ENCODE measurements around the gene PPP2R1B.
"Not testable (repeated sequence)": the region's sequence is repeated elsewhere in the genome, so short reads cannot be mapped to it uniquely, and the experiment has no call there.

Gene PPP2R1B

GRCh38 chr11:111724615-111725129, 41.5 kb downstream of the PPP2R1B start:
- no peak for DNase-seq (ENCODE audit: low read depth)

DNA sequence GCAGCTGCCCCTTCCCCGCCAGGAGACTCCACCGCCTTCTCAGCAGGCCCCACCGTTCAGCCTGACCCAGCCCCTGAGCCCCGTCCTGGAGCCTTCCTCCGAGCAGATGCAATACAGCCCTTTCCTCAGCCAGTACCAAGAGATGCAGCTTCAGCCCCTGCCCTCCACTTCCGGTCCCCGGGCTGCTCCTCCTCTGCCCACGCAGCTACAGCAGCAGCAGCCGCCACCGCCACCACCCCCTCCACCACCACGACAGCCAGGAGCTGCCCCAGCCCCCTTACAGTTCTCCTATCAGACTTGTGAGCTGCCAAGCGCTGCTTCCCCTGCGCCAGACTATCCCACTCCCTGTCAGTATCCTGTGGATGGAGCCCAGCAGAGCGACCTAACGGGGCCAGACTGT, 42.6 kb downstream of the PPP2R1B start:
- no peak for DNase-seq (ENCODE audit: low read depth)

DNA sequence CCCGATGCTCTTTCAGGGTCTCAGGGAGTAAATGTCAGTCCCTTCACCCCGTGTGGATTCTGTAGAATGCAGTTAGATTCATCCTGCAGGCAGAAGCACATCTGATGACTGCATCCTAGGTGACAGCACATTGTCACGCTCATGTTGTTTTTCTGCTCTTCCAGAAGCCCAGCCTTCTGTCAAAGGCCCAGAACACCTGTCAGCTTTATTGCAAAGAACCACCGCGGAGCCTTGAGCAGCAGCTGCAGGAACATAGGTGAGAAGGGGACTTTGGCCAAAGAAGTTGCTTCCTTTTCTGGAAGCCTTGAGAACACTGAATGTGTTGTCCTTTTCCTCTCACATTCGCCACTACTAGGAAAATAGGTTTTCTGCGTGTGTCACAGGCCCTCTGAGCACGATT, 43.7 kb downstream of the PPP2R1B start:
- DNase-seq (ENCODE audit: low read depth) = no peak

GRCh38 chr11:111720801-111721494, 45.2 kb downstream of the PPP2R1B start:
- DNase-seq (ENCODE audit: low read depth) = no peak

GRCh38 chr11:111719379-111719778, 46.8 kb downstream of the PPP2R1B start:
- no peak for DNase-seq (ENCODE audit: low read depth)

DNA sequence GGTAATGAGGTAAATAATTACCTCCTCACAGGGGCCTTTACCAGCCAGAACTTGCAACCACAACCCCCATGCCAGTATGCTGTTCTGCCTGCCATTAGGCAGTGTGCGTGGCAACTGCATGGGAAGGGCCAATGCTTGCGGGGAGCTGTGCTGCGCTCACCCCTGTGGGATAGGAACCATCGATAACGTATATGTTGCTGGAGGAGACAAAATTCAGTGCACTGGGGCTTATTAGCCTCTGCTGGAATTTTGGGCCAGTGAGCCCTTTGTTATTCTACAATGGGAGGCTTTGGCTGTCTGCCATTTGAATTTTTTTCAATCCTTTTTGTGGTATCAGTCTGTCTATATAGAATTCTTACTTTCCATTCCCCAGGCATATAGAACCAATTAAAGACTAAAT, 47.3 kb downstream of the PPP2R1B start:
- DNase-seq (ENCODE audit: low read depth) = no peak

GRCh38 chr11:111718436-111718835, 47.8 kb downstream of the PPP2R1B start:
- no peak for DNase-seq (ENCODE audit: low read depth)

DNA sequence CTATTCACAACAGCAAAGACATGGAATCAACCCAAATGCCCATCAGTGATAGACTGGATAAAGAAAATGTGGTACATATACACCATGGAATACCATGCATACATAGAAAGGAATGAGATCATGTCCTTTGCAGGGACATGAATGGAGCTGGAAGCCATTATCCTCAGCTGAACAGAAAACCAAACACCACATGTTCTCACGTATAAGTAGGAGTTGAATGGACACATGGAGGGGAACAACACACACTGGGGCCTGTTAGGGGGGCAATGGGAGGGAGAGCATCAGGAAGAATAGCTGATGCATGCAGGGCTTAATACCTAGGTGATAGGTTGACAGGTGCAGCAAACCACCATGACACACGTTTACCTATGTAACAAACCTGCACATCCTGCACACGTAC, 48.5 kb downstream of the PPP2R1B start:
- not testable (repeated sequence) for DNase-seq (ENCODE audit: low read depth)

DNA sequence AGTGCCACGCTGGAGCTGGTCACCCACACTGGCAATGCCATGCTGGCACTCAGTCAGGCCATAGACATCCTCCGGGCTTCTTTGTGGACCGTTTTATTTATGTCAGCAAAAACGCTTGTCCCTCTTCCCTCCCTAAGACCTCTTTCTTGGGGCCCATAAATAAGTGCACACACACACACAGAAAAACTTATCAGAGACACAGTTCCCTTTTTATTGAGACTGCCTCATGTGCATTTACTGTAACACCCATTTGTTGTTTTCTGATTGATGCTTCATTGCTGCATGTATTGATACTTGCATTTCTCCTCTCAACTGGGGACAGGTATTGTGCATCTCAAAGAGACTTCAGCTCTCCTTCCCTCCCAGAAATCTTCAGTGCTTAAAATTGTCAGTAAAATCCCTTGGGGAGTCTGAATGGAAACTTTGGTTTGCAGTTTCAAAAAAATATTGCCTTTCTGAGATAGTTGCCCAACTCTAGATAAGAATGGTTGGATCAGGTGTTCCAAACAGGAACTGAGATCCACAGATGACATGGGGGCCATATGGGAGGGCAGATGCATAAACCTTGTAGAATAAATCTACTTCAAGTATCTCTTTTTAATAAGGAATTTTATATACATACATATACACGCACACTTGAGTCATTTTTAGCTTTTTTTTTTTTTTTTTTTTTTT, 50.9 kb downstream of the PPP2R1B start:
- no peak for DNase-seq (ENCODE audit: low read depth)

GRCh38 chr11:111714522-111714921, 51.7 kb downstream of the PPP2R1B start:
- no peak for DNase-seq (ENCODE audit: low read depth)

GRCh38 chr11:111707691-111708067, 58.5 kb downstream of the PPP2R1B start:
- DNase-seq (ENCODE audit: low read depth) = no peak

DNA sequence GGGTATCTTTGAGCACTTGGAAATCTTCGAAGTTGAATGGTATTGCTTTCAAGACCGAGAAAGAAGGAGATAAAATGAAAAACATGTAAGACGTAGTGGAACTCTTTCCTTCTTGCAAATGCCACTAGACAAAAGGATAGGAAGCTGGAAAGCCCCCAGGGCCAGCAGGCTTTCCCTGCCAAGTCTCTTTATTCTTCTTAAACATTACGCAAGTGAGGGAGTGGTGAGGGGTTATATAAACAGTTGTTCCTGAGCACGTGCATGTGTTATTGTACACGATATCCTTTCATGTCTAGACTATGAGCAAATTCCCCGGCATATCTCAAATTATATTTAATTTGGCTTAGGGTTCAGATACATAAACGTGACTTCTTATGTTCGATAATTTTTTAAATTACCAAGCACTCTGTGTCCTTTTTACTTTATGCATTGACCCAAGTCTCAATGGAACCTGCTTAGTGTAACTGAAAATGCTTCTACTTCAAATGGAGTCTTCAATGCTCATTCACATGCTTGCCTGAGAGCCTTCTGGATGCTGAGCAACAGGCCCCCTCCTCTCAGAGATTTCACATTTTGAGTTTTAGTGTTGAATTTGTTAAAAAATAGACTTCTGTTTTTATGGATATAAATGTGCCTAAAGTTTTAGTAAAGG, 59.0 kb downstream of the PPP2R1B start:
- DNase-seq (ENCODE audit: low read depth) = no peak

- DNase-seq (ENCODE audit: low read depth) = no peak
Observed at GRCh38 chr11:111703576-111703975, 62.6 kb downstream of the PPP2R1B start.

DNA sequence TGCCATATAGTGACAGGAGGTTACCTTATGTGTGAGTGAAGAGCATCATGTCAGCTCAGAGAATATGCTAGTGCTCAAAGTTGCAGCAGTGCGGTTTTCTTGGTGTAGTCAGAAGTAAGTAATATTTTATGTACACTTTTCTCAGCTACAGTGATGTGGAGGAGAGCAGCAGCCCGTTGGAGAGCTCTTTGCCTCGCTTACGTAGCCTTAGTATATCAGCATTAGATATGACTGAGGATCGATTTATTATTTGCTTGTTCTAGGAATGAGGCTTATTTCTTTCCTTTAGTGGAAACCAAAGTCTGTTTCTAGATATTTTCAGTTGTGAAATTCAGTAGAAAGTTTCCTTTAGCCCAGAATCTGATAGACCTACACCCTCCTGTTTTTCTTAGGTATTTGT, 63.6 kb downstream of the PPP2R1B start:
- DNase-seq (ENCODE audit: low read depth) = no peak

GRCh38 chr11:111700162-111700561, 66.0 kb downstream of the PPP2R1B start:
- no peak for DNase-seq (ENCODE audit: low read depth)

GRCh38 chr11:111699579-111700156, 66.5 kb downstream of the PPP2R1B start:
- no peak for DNase-seq (ENCODE audit: low read depth)

- DNase-seq (ENCODE audit: low read depth) = no peak
Observed at GRCh38 chr11:111698852-111699559, 67.2 kb downstream of the PPP2R1B start.

DNA sequence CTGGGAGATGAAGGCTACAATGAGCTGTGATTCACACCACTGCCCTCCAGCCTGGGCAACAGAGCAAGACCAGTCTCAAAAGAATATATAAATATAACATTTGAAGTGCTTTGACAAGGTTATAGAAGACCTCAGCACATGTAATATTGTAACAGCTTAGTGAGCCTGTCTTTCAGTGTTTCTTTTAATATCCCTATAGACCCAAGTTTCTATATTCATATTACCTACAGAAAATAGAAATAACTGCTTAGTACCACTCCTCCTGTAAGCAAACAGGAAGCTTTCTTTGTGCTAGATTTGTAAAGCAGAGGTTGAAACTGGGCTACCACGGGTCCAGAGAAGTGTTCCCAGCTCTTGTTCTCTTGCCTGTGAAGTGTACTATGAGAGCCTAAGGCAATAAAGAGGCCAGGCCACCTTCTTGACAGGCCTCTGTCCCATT, 68.2 kb downstream of the PPP2R1B start:
- DNase-seq (ENCODE audit: low read depth) = no peak

- no peak for DNase-seq (ENCODE audit: low read depth)
Observed at GRCh38 chr11:111696556-111696955, 69.6 kb downstream of the PPP2R1B start.

GRCh38 chr11:111694851-111695250, 71.3 kb downstream of the PPP2R1B start:
- no peak for DNase-seq (ENCODE audit: low read depth)

- no peak for DNase-seq (ENCODE audit: low read depth)
Observed at GRCh38 chr11:111693224-111693937, 72.8 kb downstream of the PPP2R1B start.

Measured in activated gamma-delta T cell treated with anti-CD3 and anti-CD28 coated beads, Interleukin-2, amount 50 U/mL, for 16 hours (primary cell).